HL-60/S4 (cell line): Measurements from ENCODE around the gene EXOC3.

ENCODE experiments used
- in situ Hi-C: fragments of 300-500 bp; cut with MboI; formaldehyde crosslinking; loops from 2 replicates; pipeline ENCODE4 v1.14.3; 2022; ENCODE audit warnings: low sequenced_read_pairs

Gene EXOC3

DNA sequence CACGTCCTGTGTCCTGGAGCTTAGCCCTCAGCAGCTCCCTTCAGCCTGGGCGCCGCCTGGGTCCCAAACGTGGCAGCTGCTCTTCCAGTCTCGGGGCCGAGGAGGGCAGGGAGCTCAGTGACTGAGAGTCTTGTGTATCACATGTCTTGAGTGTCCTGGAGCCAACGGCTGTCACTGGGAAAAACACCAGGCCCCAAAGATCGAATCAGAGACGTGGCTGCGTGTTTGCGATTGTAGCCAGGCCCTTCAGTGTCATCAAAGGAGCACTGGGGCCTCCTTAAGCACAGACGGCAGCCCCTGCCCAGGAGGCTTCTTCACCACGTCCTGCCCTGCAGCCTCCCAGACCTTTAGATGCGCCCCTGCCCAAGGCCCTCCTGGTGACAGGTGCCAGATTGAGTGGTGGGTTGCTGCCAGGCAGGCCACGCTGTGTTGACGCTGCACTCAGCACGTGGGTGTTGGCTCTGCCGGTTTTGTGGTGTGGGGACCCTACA is 5.7 kb upstream of the EXOC3 start:
- in situ Hi-C loops = loop anchor here (10.0 kb wide), 1 partner anchor 123 kb away; no protein-coding TSS in a partner anchor

DNA sequence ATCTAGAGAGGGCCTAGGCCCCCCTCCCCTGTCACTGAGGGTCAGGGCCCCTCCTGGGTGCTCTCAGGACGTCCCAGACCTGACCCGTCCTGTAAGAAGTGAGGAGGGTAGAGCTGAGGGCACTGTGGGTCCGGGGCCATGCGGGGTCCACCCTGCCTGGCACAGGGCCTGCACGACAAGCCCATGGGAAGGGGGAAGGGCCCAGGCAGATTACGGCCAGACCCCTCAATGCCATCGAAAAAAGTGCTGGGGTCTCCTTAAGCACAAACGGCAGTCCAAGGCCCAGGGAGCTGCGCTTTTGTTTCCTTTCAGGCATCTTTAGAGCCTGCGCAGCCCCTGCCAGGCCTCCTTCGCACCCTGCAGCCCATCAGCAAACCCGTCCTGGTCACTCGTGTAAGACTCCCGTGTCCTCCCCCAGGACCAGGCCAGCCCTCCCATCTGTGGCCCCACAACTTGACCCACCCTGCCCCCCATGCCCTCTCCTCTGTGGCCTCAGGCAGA is 4.4 kb upstream of the EXOC3 start:
- in situ Hi-C loops = loop anchor here (10.0 kb wide), 1 partner anchor 124 kb away; no protein-coding TSS in a partner anchor

DNA sequence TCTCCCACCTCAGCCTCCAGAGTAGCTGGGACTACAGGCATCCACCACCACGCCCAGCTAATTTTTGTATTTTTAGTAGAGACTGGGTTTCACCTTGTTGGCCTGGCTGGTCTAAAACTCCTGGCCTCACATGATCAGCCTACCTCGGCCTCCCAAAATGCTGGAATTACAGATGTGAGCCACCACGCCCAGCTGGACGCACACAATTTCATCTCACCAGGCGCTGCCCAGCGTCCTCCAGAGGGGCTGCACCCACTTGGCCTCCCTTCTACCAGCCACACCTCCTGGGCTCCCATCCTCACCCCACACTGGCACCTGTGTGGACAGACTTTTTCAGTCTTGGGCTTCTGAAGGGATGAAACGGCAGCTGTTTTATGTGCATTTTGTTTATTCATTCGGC is 3.8 kb upstream of the EXOC3 start:
- in situ Hi-C loops = loop anchor here (10.0 kb wide), 1 partner anchor 124 kb away; no protein-coding TSS in a partner anchor

DNA sequence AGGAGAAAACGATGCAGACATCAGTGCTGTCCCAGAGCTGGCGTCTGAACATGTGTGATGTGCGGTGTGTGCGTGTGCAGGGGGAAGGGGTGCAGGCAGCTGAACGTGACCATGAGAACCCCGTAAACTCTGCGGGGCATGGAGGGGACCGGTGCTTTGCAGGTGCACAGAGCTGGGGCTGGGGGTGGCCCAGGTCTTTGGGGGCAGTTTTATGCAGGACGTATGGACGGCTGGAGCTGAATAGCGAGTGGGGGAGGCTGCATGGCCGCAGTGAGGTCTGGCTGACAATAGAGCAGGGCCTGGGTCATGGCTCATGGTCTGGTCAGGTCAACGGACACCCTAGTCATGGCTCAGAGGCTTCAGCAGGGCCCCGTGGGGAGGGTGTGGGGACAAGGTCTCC is 3.3 kb upstream of the EXOC3 start:
- in situ Hi-C loops = loop anchor here (10.0 kb wide), 1 partner anchor 125 kb away; no protein-coding TSS in a partner anchor

DNA sequence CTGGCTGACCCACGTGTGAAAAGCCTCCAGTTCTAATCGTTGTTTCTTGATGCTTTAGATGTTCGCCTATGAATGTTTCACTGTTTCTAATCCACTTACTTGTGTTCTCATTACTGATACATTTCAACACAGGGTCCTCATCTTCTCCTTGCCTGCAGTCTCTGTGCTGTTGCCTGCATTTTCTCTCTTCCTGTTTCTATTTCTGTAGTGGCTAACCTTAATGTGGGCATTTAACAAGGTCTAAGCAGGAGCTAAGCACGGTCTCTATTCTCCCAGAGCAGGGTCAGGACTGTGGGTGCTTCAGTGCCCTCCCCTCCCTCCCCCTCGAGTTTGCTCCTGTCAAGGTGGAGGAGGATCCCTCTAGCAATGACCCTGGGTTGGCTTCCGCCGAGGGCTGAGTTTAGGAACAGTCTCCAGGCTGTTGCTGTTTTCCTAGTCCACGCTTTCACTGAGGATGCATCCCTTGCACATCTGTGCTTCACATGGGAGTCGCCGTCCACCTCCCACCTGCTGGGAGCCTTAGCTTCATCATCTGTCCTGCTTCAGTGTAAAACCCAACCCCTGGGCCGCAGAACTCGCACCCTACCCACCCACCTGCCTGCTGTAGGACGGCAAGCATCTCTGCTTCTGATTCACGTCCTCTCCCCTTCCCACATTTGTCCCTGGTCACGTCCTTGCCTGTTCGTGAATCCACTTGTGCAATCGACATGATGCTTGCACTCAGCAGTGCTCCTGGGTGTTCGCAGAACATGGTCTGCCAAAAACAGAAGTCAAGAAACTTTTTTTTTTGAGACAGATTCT is 2.4 kb upstream of the EXOC3 start:
- in situ Hi-C loops = no loop called here

DNA sequence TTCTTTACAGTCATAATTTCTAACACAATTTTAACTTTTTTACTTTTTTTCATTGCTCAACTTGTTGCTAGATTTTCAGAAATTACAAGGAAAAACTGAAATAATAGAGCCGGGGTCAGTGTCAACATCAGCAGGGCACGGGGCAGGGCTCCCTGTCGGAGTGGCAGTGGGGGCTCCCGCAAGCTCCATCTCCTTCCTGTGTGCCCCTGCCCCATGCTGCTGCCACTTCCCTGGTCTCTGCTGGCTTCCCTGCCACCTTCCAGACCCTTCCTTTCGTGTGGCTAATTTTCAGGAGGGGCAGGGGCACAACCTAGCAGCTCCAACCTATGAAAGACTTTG is 1.0 kb upstream of the EXOC3 start:
- in situ Hi-C loops = no loop called here

DNA sequence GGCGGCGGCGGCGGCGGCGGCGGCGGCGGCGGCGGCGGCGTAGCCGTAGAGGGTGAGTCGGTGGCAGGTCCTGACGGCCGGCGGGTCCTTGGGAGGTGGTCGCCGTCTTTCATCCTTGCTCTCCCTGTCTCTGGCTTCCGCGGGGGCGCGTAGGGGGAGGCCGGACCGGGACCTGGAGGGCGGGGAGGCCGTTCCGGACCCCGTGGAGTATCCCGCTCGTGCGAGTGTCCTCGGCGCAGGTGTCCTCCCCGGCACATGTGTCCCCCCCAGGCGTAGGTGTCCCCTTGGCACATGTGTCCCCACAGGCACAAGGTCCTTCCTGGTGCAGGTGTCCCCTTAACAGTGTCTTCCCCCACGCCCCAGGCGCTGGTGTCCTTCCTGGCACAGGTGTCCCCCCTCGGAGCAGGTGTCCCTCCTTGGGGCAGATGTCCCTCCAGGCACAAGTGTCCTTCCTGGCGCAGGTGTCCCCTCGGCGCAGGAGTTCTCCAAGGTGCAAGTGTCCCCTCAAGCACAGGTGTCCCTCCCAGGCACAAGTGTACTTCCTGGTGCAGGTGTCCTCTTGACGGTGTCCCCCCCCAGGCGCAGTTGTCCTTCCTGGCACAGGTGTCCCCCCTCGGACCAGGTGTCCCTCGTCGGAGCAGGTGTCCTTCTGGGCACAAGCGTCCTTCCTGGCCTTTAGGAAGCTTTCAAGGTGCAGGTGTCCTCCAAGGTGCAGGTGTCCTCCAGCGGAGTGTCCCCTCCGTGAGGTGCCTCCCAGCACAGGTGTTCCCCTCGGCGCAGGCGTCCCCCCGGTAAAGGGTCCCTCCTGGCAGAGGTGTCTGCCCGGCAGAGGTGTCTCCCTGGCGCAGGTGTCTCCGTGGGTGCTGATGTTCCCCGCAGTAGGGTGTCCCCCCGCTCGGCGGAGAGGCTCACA is 519 bp downstream of the EXOC3 start:
- in situ Hi-C loops = no loop called here

DNA sequence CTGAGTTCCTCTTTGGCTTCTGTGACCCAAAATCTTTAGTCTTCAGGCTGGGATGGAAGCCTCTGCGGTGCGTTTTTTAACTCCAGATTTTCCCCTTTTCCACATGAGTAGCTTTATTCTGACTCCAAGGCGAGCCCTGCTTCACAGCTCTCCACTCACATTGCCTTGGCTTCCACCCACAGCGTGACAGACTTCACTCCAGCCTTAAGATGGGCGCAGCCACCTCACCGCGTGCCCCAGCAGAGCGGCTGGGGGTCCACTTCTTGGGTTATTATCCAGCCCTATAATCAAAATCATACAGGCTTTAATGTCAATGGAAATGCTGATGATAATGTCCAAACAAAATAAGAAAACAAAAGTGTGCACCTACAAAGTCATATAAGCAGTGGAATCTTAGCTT is 1.2 kb downstream of the EXOC3 start:
- in situ Hi-C loops = no loop called here

DNA sequence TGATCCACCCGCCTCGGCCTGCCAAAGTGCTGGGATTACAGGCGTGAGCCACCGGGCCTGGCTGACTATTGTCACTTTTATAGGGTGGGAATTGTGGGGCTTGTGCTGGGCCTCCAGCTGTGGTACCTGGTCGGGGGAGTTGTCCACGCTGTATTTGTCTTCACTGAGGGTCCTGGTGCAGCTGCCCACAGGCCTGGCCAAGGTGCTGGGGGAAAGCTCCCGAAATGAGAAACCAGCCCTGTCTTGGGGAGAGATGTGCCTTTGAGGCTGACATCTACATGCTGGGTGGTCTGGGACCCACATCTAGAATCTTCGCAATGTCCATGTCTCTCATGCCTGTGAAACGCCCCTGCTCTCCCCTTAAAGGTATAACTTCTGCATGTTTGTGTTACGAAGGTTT is 2.6 kb downstream of the EXOC3 start:
- in situ Hi-C loops = no loop called here

DNA sequence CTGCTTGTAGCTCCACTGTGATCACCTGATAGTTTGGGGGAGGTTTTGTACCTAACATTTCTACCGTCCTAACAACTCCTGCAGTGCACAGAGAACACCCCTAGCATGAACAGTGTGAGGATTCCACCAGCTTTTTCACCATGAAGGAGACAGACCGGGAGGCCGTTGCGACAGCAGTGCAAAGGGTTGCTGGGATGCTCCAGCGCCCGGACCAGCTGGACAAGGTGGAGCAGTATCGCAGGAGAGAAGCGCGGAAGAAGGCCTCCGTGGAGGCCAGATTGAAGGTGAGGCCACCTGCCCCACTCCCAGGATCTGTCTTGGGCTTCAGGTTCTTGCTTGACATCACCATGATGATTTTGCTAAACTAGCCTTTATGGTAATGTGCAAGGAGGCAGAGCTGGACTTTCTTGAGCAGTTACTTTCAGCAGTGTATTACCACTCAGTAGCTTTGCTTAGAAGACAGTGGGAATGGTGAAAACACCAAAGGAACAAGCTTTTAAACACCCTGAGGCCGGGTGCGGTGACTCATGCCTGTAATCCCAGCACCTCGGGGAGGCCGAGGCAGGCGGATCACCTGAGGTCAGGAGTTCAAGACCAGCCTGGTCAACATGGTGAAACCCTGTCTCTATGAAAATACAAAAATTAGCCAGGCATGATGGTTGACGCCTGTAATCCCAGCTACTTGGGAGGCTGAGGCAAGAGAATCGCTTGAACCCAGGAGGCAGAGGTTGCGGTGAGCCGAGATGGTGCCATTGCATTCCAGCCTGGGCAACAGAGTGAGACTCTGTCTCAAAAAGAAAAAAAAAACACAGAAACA is 3.3 kb downstream of the EXOC3 start:
- in situ Hi-C loops = no loop called here

DNA sequence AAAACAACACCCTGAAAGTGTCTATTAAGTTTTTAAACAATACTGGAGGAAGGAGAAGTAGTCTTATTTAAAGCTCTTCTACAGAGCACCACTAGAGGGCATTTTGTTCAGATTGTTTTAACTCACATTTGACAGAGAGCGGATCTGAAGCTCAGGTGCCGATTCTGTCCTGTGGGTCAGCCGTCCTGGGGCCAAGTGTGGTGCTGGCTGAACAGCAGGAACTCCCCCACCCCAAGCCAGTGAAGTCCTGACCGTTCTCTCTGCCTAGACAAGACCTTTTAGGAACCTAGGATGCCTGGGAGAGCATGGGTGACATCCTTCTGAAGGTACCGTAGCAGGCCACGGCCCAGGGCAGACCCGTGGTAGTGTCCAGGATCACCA is 3.9 kb downstream of the EXOC3 start:
- in situ Hi-C loops = no loop called here

DNA sequence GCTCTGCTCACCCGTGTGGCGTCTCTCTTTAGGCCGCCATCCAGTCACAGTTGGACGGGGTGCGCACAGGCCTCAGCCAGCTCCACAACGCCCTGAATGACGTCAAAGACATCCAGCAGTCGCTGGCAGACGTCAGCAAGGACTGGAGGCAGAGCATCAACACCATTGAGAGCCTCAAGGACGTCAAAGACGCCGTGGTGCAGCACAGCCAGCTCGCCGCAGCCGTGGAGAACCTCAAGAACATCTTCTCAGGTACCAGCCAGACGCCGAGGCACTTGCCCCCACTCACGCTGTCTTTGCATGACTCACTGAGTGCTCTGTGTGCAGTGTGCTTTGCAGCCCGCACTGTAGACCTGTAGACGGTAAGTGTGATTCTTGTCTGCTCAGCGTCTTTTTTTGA is 4.5 kb downstream of the EXOC3 start:
- in situ Hi-C loops = no loop called here

DNA sequence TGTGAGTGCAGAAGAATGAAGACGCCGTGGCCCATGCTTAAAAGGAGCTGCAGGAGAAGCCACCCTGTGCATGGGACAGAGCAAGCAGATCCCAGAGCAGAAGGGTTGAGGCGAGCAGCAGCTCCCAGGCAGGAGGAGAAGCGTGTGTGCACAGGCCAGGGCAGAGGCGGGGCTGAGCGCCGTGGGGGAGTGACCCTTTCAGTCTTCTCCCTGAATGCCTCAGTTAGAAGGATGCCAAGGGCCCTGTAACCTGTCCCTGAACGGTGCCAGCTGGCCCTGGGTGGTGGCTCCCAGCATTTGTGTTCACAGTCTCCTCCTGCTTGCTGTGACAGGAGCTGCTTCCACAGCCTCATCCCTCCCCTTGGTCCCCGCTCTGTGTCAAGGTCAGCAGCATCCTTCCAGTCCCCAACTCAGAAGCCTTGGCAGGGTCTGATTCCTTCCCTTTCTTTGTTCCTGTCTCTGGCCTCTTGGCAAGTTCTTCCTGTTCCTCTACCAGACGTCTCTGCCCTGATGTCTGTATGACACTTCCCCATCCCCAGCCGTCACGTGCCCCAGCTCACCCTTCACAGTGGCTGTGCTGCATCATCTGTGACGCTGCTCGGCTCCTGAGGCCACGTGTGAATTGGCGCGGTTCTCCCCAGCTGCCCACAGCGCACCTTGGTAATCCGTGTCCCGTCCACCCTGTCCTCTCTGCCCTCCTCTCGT is 5.2 kb downstream of the EXOC3 start:
- in situ Hi-C loops = no loop called here

DNA sequence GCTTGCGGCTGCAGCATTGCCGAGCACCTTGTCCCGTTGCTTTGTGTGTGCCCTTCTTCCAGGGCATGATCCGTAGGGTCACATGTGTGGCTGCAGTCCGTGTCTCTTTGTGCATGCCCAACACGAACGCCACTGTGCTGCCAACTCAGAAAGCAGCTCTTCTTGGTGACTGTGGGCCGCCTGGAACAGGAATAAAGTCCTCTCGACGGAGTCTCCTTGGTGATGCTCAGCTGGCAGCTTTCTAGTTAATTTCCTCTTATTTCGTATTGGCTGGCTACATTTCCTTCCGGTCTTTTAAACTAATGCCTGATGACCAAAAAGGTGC is 5.8 kb downstream of the EXOC3 start:
- in situ Hi-C loops = no loop called here

DNA sequence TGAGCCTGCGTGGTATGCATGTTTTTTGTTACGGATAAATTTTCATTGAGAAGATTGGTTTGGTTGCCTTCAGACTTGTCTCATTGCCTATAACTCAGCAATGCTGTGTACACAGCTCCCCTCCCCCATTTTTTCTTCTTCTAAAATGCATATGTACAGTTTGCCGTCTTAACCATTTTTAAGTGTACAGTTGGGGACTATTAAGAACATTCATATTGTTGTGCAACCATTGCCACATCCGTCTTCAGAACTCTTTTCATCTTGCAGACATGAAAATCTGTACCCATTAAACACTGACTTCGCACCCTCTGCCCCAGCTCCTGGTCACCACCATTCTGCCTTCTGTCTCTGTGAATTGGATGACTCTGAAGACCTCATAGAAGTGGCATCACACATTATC is 6.2 kb downstream of the EXOC3 start:
- in situ Hi-C loops = no loop called here

DNA sequence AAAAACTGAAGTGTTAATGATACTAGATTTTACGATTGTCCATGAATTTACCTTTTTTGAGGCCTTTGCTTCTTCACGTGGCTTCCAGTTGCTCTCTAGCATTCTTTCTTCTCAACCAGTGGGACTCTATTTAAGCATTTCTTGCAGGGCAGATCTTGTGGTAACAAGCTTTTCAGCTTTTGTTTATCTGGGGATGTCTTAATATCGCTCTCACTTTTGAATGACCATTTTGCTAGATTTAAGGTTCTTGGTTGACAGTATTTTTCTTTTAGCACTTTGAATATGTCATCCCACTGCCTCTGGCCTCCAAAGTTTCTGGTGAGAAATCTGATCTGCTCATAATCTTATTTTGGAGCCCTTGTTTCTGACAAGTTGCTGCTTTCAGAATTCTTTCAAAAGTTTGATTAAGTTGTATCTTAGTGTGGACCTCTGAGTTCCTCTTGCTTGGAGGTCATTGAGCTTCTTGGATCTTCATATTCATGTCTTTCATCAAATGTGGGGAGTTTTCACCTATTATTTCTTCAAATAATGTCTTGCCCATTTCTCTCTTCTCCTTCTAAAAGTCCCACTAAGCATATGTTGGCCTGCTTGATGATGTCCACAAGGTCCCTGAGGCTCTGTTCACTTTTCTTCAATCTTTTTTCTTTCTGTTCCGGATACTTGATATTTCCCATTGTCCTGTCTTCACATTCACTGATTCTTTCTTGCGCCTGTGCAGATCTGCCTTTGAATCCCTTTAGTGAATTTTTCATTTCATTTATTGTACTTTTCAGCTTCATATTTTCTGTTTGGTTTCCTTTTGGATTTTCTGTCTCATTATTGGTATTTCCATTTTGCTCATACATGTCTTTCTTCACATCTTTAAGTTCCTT is 8.8 kb downstream of the EXOC3 start:
- in situ Hi-C loops = no loop called here

DNA sequence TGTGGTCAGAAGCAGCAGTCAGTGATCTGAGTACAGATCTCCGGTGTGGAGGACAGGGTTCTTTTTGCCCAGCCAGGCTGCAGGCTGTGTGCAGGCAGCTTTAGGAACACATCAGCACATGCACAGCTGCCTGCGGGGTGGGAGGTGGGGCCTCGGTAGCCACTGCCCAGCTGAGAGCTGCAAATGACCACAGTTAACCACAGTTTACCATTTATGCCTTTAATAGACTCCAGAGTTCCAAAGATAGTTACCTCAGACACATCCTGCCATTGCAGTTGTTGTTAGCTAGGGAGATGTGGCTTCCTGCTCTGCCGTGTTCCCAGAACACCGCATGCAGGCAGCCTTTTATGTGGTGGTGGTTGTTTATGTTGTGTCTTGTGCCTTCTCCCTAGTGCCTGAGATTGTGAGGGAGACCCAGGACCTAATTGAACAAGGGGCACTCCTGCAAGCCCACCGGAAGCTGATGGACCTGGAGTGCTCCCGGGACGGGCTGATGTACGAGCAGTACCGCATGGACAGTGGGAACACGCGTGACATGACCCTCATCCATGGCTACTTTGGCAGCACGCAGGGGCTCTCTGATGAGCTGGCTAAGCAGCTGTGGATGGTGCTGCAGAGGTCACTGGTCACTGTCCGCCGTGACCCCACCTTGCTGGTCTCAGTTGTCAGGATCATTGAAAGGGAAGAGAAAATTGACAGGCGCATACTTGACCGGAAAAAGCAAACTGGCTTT is 10.2 kb downstream of the EXOC3 start:
- in situ Hi-C loops = no loop called here

DNA sequence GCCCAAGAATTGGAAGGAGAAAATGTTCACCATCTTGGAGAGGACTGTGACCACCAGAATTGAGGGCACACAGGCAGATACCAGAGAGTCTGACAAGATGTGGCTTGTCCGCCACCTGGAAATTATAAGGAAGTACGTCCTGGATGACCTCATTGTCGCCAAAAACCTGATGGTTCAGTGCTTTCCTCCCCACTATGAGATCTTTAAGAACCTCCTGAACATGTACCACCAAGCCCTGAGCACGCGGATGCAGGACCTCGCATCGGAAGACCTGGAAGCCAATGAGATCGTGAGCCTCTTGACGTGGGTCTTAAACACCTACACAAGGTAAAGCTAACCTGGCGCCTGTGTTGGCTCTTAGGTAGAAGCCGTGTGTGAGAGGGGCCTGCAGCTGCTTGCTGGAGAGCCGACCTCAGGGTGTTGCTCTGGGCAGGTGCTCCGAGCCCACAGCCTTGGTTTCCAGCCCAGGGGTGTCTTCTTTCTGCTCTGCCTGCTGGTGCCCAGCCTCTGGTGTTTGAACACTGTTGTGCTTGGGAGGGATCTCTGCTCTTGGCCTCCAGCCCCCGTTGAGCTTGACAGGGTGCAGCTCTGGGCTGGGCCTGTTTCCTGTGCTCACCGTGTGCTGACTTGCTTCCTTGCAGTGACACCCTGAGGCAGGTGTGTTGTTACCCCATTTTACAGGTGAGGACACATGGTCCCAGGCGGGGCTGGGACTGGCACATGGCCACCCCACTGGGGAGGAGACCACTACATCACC is 10.9 kb downstream of the EXOC3 start:
- in situ Hi-C loops = no loop called here
